WTC11 (cell line): ENCODE data around the gene COL5A1. TPM values are rescaled to one million over a fixed set of nuclear protein-coding genes. Genes with fewer than 3 reads are reported as not detected.

Source experiments
- ATAC-seq: fragments of 200-7000 bp; cut with Tn5 transposase; 2 replicates; pipeline ENCODE4 v1.10.0; 2021; ENCODE audit warnings: mild to moderate bottlenecking, moderate library complexity
- CTCF ChIA-PET: fragments of 300-600 bp; sonication (Branson Sonifier 250); formaldehyde crosslinking; loops from one replicate; lab custom pipeline; 2021; ENCODE audit warnings: antibody characterized with exemption; lab: Charles Lee
- POLR2A ChIA-PET: fragments of 350-600 bp; sonication (Branson Sonifier 250); formaldehyde crosslinking; loops from one replicate; lab custom pipeline; 2021; ENCODE audit warnings: antibody characterized with exemption; lab: Charles Lee
- DNase-seq: peaks from one replicate; pipeline ENCODE4 v3.0.0; 2021; ENCODE audit warnings: low spot score
- H3K27ac Mint-ChIP-seq: 2 replicates; pipeline ENCODE4 v1.8.0; 2021; ENCODE audit warnings: mixed read lengths
- H3K27me3 Mint-ChIP-seq: 2 replicates; pipeline ENCODE4 v1.8.0; 2021; ENCODE audit warnings: low read depth, mild to moderate bottlenecking, moderate library complexity, mixed read lengths
- H3K36me3 Mint-ChIP-seq: 2 replicates; pipeline ENCODE4 v1.8.0; 2021; ENCODE audit warnings: mixed read lengths
- H3K4me1 Mint-ChIP-seq: 2 replicates; pipeline ENCODE4 v1.8.0; 2022; ENCODE audit warnings: mixed read lengths
- H3K4me3 Mint-ChIP-seq: 2 replicates; pipeline ENCODE4 v1.8.0; 2021; ENCODE audit warnings: mild to moderate bottlenecking, moderate library complexity, mixed read lengths
- H3K9me3 Mint-ChIP-seq: 2 replicates; pipeline ENCODE4 v1.8.0; 2021; ENCODE audit warnings: mixed read lengths
- ATF6 ChIP-seq: sonication (generic); formaldehyde crosslinking; IDR thresholded peaks from 2 replicates; pipeline ENCODE4 v1.8.1; 2023; ENCODE audit warnings: mild to moderate bottlenecking, missing genetic modification reagents
- E2F1 ChIP-seq: sonication (generic); formaldehyde crosslinking; IDR thresholded peaks from 2 replicates; pipeline ENCODE4 v1.8.0; 2022; ENCODE audit warnings: mild to moderate bottlenecking, missing genetic modification reagents
- ELF4 ChIP-seq: sonication (generic); formaldehyde crosslinking; IDR thresholded peaks from 2 replicates; pipeline ENCODE4 v1.8.1; 2022; ENCODE audit warnings: low read depth, mild to moderate bottlenecking, moderate library complexity, missing genetic modification reagents
- KAT7 ChIP-seq: sonication (generic); formaldehyde crosslinking; IDR thresholded peaks from 2 replicates; pipeline ENCODE4 v1.8.1; 2023; ENCODE audit warnings: missing genetic modification reagents, mild to moderate bottlenecking, borderline replicate concordance
- NFATC4 ChIP-seq: fragments of 250-450 bp; sonication (Bioruptor Pico); IDR thresholded peaks from 2 replicates; pipeline ENCODE4 v1.9.0; 2021; ENCODE audit warnings: mild to moderate bottlenecking
- NFE2L1 ChIP-seq: sonication (generic); formaldehyde crosslinking; IDR thresholded peaks from 2 replicates; pipeline ENCODE4 v1.8.1; 2023; ENCODE audit warnings: missing genetic modification reagents
- NR1H2 ChIP-seq: sonication (generic); formaldehyde crosslinking; IDR thresholded peaks from 2 replicates; pipeline ENCODE4 v1.9.0; 2021; ENCODE audit warnings: mild to moderate bottlenecking, moderate library complexity, missing genetic modification reagents
- OVOL2 ChIP-seq: fragments of 250-450 bp; sonication (Bioruptor Pico); IDR thresholded peaks from 2 replicates; pipeline ENCODE4 v1.9.0; 2021; ENCODE audit warnings: mild to moderate bottlenecking, borderline replicate concordance
- PREB ChIP-seq: sonication (generic); formaldehyde crosslinking; IDR thresholded peaks from 2 replicates; pipeline ENCODE4 v1.8.1; 2022; ENCODE audit warnings: mild to moderate bottlenecking, missing genetic modification reagents, moderate library complexity, borderline replicate concordance
- SMAD3 ChIP-seq: sonication (generic); formaldehyde crosslinking; IDR thresholded peaks from 2 replicates; pipeline ENCODE4 v1.8.0; 2022; ENCODE audit warnings: missing genetic modification reagents, mild to moderate bottlenecking, borderline replicate concordance
- SMAD4 ChIP-seq: sonication (generic); formaldehyde crosslinking; IDR thresholded peaks from 2 replicates; pipeline ENCODE4 v1.8.0; 2022; ENCODE audit warnings: mild to moderate bottlenecking, missing genetic modification reagents
- TP53 ChIP-seq: sonication (generic); formaldehyde crosslinking; IDR thresholded peaks from 2 replicates; pipeline ENCODE4 v1.8.1; 2023; ENCODE audit warnings: mild to moderate bottlenecking, missing genetic modification reagents
- USF2 ChIP-seq: sonication (generic); formaldehyde crosslinking; IDR thresholded peaks from 2 replicates; pipeline ENCODE4 v1.8.1; 2023; ENCODE audit warnings: mild to moderate bottlenecking, missing genetic modification reagents, moderate library complexity
- ZMAT4 ChIP-seq: fragments of 250-450 bp; sonication (Bioruptor Pico); IDR thresholded peaks from 2 replicates; pipeline ENCODE4 v1.9.0; 2021; ENCODE audit warnings: mild to moderate bottlenecking
- ZNF263 ChIP-seq: sonication (generic); formaldehyde crosslinking; IDR thresholded peaks from 2 replicates; pipeline ENCODE4 v1.8.1; 2022; ENCODE audit warnings: low read depth, mild to moderate bottlenecking, moderate library complexity, missing genetic modification reagents
- ZNF423 ChIP-seq: fragments of 250-450 bp; sonication (Bioruptor Pico); IDR thresholded peaks from 2 replicates; pipeline ENCODE4 v2.1.2; 2022; ENCODE audit warnings: mild to moderate bottlenecking, moderate library complexity
- ZNF425 ChIP-seq: fragments of 250-450 bp; sonication (Bioruptor Pico); conservative IDR thresholded peaks from 2 replicates; pipeline ENCODE4 v1.9.0; 2021; ENCODE audit warnings: mild to moderate bottlenecking
- total RNA-seq: library from RNA; stranded (reverse); gene quantifications from 3 replicates; pipeline ENCODE4 v1.2.3, GENCODE V29; 2021

COL5A1 gene
- total RNA-seq, 1 experiment from 2014 or later, result 13.5 TPM

- Mint-ChIP-seq H3K27ac (no peak overlapping the region), H3K4me1 (peaks cover 7% of the 10 kb centered on the region; the same call in 1 of the 2 replicates), H3K9me3 (no peaks in the 10 kb centered on the region), H3K4me3 (no peak overlapping the region), H3K27me3 (no peaks in the 10 kb centered on the region), H3K36me3 (no peaks in the 10 kb centered on the region)
- ChIA-PET POLR2A (no interaction called here), CTCF (no interaction called here)
- DNase-seq (peak; percentile 3), ATAC-seq (no peak)
- TF ChIP-seq NR1H2 (CRISPR knock-in tag) (no peak), OVOL2 (CRISPR knock-in tag) (no peak), ZNF423 (CRISPR knock-in tag) (no peak), ZMAT4 (no peak), USF2 (CRISPR knock-in tag) (no peak), NFATC4 (CRISPR knock-in tag) (no peak), ELF4 (no peak), ATF6 (CRISPR knock-in tag) (no peak), TP53 (no peak), ZNF425 (no peak), E2F1 (CRISPR knock-in tag) (no peak), PREB (CRISPR knock-in tag) (no peak), SMAD3 (CRISPR knock-in tag) (no peak), KAT7 (no peak)
Observed at GRCh38 chr9:134634667-134635230, 6.9 kb upstream of the COL5A1 start.

GRCh38 chr9:134635351-134636148 is 6.1 kb upstream of the COL5A1 start:
- H3K27me3 Mint-ChIP-seq, result no peaks in the 10 kb centered on the region
- H3K4me1 Mint-ChIP-seq, result peaks cover 13% of the 10 kb centered on the region
- no peak for TF ChIP-seq SMAD4 (CRISPR knock-in tag)
- no peak for TF ChIP-seq ZNF263 (CRISPR knock-in tag)
- no peak for TF ChIP-seq NFE2L1 (CRISPR knock-in tag)
- TF ChIP-seq, all 79 proteins: peak for 0
- DNase-seq (no peak), ATAC-seq (no peak)
- Mint-ChIP-seq H3K27ac (no peak overlapping the region), H3K4me3 (no peak overlapping the region), H3K36me3 (no peaks in the 10 kb centered on the region), H3K9me3 (no peaks in the 10 kb centered on the region)
- POLR2A ChIA-PET, result interaction anchor here (0.6 kb wide), 1 partner anchor 472 kb away, joined by 7 read pairs; no protein-coding TSS in a partner anchor
- CTCF ChIA-PET, result no interaction called here
